Fibroblast of lung (primary cell): ENCODE results near the gene ITLN2.
"Not testable (repeated sequence)": the region's sequence is repeated elsewhere in the genome, so short reads cannot be mapped to it uniquely, and the experiment has no call there.

Experiments used
- EZH2 ChIP-seq: IDR thresholded peaks from 2 replicates; pipeline ENCODE4 v1.5.1; 2012; ENCODE audit warnings: low read length, control low read depth, mild to moderate bottlenecking; ENCODE audit errors: missing control alignments
- TF ChIP-seq, protein P1 (sequence below), 2 donors: IDR thresholded peaks in 1 of 2; conservative IDR thresholded peaks in 1 of 2; 1 replicate in 1 of 2; 2 replicates in 1 of 2; pipeline ENCODE4 v1.5.1; 2011 to 2012; ENCODE audit warnings: low read length in 2 of 2, control low read depth in 1 of 2, inconsistent platforms in 1 of 2, low read depth in 1 of 2, mild to moderate bottlenecking in 1 of 2

DNA sequence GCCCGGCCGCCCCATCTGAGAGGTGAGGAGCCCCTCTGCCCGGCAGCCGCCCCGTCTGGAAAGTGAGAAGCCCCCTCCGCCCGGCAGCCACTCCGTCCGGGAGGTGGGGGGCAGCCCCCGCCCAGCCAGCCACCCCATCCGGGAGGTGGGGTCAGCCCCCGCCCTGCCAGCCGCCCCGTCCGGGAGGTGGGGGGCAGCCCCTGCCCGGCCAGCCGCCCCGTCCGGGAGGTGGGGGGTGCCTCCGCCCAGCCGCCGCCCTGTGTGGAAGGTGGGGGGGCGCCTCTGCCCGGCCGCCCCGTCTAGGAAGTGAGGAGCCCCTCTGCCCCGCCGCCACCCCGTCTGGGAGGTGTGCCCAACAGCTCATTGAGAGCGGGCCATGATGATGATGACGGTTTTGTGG lies 21.3 kb downstream of the ITLN2 start:
- TF ChIP-seq, protein P1, sequence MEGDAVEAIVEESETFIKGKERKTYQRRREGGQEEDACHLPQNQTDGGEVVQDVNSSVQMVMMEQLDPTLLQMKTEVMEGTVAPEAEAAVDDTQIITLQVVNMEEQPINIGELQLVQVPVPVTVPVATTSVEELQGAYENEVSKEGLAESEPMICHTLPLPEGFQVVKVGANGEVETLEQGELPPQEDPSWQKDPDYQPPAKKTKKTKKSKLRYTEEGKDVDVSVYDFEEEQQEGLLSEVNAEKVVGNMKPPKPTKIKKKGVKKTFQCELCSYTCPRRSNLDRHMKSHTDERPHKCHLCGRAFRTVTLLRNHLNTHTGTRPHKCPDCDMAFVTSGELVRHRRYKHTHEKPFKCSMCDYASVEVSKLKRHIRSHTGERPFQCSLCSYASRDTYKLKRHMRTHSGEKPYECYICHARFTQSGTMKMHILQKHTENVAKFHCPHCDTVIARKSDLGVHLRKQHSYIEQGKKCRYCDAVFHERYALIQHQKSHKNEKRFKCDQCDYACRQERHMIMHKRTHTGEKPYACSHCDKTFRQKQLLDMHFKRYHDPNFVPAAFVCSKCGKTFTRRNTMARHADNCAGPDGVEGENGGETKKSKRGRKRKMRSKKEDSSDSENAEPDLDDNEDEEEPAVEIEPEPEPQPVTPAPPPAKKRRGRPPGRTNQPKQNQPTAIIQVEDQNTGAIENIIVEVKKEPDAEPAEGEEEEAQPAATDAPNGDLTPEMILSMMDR (conservative IDR thresholded peaks at IDR 0.05 in 1 of 2, IDR thresholded peaks at IDR 0.05 in 1 of 2; ENCODE audit: low read depth in 1 of 2, low read length in 2 of 2) = not testable (repeated sequence)
- TF ChIP-seq EZH2 = not testable (repeated sequence)
